DND-41 (cell line): Measurements from ENCODE around the gene CCDC134.

Experiments
- ATAC-seq: fragments of 200-7000 bp; cut with Tn5 transposase; 3 replicates; pipeline ENCODE4 v1.9.1; 2021; ENCODE audit warnings: low read depth; ENCODE audit not compliant: insufficient read depth
- DNase-seq: peaks from one replicate; pipeline ENCODE4 v3.0.0-alpha.2; 2020
- H2AFZ ChIP-seq: 2 replicates; pipeline ENCODE4 v1.6.0; 2012; ENCODE audit warnings: low read depth, low read length
- H3K27ac ChIP-seq: 2 replicates; pipeline ENCODE4 v1.5.1; 2012; ENCODE audit warnings: low read length, inconsistent platforms
- H3K27me3 ChIP-seq: fragments of 200-600 bp; sonication (generic); 2 replicates; pipeline ENCODE4 v1.6.0; 2012; ENCODE audit warnings: low read length, mild to moderate bottlenecking, inconsistent platforms; ENCODE audit not compliant: insufficient read depth, poor library complexity
- H3K36me3 ChIP-seq: 2 replicates; pipeline ENCODE4 v1.5.1; 2012; ENCODE audit warnings: low read length, inconsistent platforms; ENCODE audit not compliant: insufficient read depth
- H3K4me1 ChIP-seq: 2 replicates; pipeline ENCODE4 v1.5.1; 2012; ENCODE audit warnings: mild to moderate bottlenecking, low read length; ENCODE audit not compliant: insufficient read depth
- H3K4me2 ChIP-seq: 2 replicates; pipeline ENCODE4 v1.6.0; 2012; ENCODE audit warnings: mild to moderate bottlenecking, moderate library complexity, low read length, inconsistent platforms; ENCODE audit not compliant: insufficient read depth
- H3K4me3 ChIP-seq, 2 experiments: fragments of 200-600 bp in 1 of 2; shearing (Covaris generic) in 1 of 2; 2 replicates each; pipeline ENCODE4 v1.5.1; 2012 to 2016; ENCODE audit warnings: inconsistent platforms in 2 of 2, low read length in 2 of 2, mild to moderate bottlenecking in 2 of 2, low read depth in 1 of 2, moderate library complexity in 1 of 2
- H3K79me2 ChIP-seq: 2 replicates; pipeline ENCODE4 v1.6.0; 2012; ENCODE audit warnings: low read length, inconsistent platforms; ENCODE audit not compliant: insufficient read depth
- H3K9ac ChIP-seq: 2 replicates; pipeline ENCODE4 v1.6.0; 2012; ENCODE audit warnings: low read depth, mild to moderate bottlenecking, inconsistent platforms, low read length, moderate library complexity
- H3K9me3 ChIP-seq: 2 replicates; pipeline ENCODE4 v1.5.1; 2012; ENCODE audit warnings: low read length, moderate library complexity, mild to moderate bottlenecking, inconsistent platforms; ENCODE audit not compliant: insufficient read depth, severe bottlenecking
- H4K20me1 ChIP-seq: 2 replicates; pipeline ENCODE4 v1.6.0; 2012; ENCODE audit warnings: low read length; ENCODE audit not compliant: insufficient read depth
- CTCF ChIP-seq: IDR thresholded peaks from 2 replicates; pipeline ENCODE4 v1.5.1; 2012; ENCODE audit warnings: borderline replicate concordance, low read length, moderate library complexity, mild to moderate bottlenecking; ENCODE audit not compliant: poor library complexity, severe bottlenecking; ENCODE audit errors: extremely low read depth
- EZH2 ChIP-seq: IDR thresholded peaks from 3 replicates; pipeline ENCODE4 v1.6.1; 2012; ENCODE audit warnings: borderline replicate concordance, low read depth, mild to moderate bottlenecking, moderate library complexity, low read length, inconsistent platforms; ENCODE audit not compliant: severe bottlenecking

Gene CCDC134

GRCh38 chr22:41781507-41781906 is 19.0 kb upstream of the CCDC134 start:
- Histone ChIP-seq H3K79me2 (no peaks in the 10 kb centered on the region), H4K20me1 (no peaks in the 10 kb centered on the region), H2AFZ (no peak overlapping the region), H3K4me2 (no peak overlapping the region), H3K9me3 (no peaks in the 10 kb centered on the region), H3K4me1 (0 out of 2 replicates have a peak, but pooled peaks cover 7% of the 10 kb centered on the region), H3K27ac (no peak overlapping the region), H3K4me3 (no peak overlapping the region), H3K9ac (no peak overlapping the region), H3K36me3 (no peaks in the 10 kb centered on the region), H3K27me3 (no peaks in the 10 kb centered on the region)
- DNase-seq, result no peak
- no peak for TF ChIP-seq CTCF
- TF ChIP-seq EZH2, result no peak
- ATAC-seq, result peak; percentile 30; the same call in 1 of the 3 replicates

- TF ChIP-seq EZH2 (no peak), CTCF (no peak)
- Histone ChIP-seq H3K4me3 (no peak overlapping the region), H3K4me2 (no peak overlapping the region), H3K27ac (no peak overlapping the region), H3K9me3 (no peaks in the 10 kb centered on the region), H3K9ac (no peak overlapping the region), H3K27me3 (no peaks in the 10 kb centered on the region), H3K79me2 (no peaks in the 10 kb centered on the region), H3K36me3 (no peaks in the 10 kb centered on the region), H4K20me1 (no peaks in the 10 kb centered on the region), H3K4me1 (0 out of 2 replicates have a peak, but pooled peaks cover 7% of the 10 kb centered on the region), H2AFZ (no peak overlapping the region)
- no peak for DNase-seq
- no peak for ATAC-seq
These were observed 18.2 kb upstream of the CCDC134 start for GRCh38 chr22:41782316-41782715.

GRCh38 chr22:41782751-41783150 is 17.7 kb upstream of the CCDC134 start:
- no peaks in the 10 kb centered on the region for H3K27me3 ChIP-seq
- H3K4me2 ChIP-seq, result no peak overlapping the region
- H4K20me1 ChIP-seq, result no peaks in the 10 kb centered on the region
- H3K4me3 ChIP-seq, result no peak overlapping the region
- no peak for TF ChIP-seq CTCF
- no peak for TF ChIP-seq EZH2
- no peaks in the 10 kb centered on the region for H3K79me2 ChIP-seq
- ATAC-seq, result no peak
- no peak overlapping the region for H3K9ac ChIP-seq
- H3K27ac ChIP-seq, result no peak overlapping the region
- H3K36me3 ChIP-seq, result no peaks in the 10 kb centered on the region
- no peak for DNase-seq
- 0 out of 2 replicates have a peak, but pooled peaks cover 7% of the 10 kb centered on the region for H3K4me1 ChIP-seq
- H2AFZ ChIP-seq, result no peak overlapping the region
- no peaks in the 10 kb centered on the region for H3K9me3 ChIP-seq

- DNase-seq (no peak), ATAC-seq (no peak)
- Histone ChIP-seq H3K27ac (no peak overlapping the region), H3K4me3 (no peak overlapping the region), H2AFZ (no peak overlapping the region), H3K9me3 (no peaks in the 10 kb centered on the region), H4K20me1 (no peaks in the 10 kb centered on the region), H3K27me3 (no peaks in the 10 kb centered on the region), H3K9ac (no peak overlapping the region), H3K4me2 (no peak overlapping the region), H3K4me1 (no peaks in the 10 kb centered on the region), H3K79me2 (no peaks in the 10 kb centered on the region), H3K36me3 (no peaks in the 10 kb centered on the region)
- TF ChIP-seq CTCF (no peak), EZH2 (no peak)
These were observed 13.1 kb upstream of the CCDC134 start for GRCh38 chr22:41787331-41787730.
